GM21717 (cell line): ENCODE results near the gene KRT83.

ENCODE experiments used
- ATAC-seq: cut with Tn5 transposase; IDR thresholded peaks from one replicate; pipeline ENCODE4 v1.9.1; 2021; ENCODE audit warnings: mild to moderate bottlenecking, moderate library complexity; ENCODE audit not compliant: unreplicated experiment

The KRT83 gene

DNA sequence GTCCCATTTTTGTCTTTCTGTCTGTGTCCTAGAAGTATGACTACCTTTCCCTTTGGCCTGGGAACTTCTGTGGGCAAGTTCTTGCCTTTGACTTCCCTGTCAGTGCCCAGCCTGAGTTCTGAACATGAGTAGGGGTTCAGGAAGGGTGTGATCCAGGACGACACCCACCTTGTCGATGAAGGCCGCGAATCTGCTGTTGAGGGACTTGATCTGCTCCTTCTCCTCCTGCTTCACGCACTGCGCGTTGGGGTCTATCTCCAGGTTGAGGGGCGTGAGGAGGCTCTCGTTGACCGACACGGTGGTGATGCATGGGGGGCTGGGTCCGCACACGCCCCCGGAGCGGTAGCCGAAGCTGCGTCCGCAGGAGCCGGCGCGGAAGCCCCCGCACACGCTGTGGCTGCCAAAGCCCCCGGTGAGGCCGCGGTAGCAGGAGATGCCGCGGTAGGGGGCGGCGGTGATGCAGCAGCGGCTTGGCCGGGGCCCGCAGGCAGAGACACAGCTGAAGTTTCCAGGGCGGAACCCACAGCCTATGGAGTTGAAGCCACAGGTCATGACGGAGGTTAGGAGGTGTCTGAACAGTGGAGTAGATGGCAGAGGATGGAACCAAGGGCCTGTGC lies at the start of gene KRT83:
KRT83 (minus strand) TSS at position 615 of the 617 bp plus-strand sequence; CDS start at position 552, 63 bp downstream.
- no peak for ATAC-seq

DNA sequence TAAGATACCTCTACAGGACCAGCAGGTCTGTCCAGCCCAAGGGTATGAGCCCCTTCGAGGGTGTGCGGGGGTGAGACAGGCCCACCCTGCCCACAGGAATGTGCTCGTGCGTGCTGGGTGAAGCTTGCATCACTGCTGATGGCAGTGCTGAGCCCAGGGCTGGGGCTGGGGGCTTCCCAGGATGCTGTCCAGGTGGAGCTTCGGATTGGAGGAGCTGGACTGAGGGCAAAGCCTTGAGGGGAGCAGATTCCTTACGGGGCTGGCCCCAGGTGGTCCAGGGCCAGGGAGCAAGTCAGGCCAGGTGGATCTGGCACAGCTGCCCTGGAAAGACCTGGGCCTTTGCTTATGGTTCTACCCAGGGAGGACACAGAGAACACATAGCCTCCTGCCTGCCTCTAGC lies 48.6 kb upstream of the KRT83 start:
- ATAC-seq, result no peak

GRCh38 chr12:52369211-52369610 lies 48.0 kb upstream of the KRT83 start:
- ATAC-seq, result no peak

GRCh38 chr12:52368508-52368907 lies 47.3 kb upstream of the KRT83 start:
- ATAC-seq, result no peak

DNA sequence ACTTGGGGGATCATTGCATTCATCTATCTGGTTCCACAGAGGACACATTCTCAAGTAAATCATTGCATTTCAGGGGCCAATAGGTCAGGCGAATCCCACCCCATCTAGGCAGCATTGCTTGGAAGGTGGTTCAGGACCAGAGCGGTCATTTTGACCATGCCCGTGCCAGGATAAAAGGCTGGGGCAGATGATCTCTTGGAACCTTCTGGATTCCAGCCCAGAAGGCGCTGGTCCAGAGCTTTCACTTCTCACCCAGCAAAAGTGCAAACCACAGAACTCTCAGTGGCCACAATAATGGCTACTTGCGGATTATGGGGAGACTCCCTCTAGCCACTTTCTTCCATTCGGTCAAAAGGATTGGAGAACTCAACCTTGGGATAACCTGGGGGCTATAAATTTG lies 46.7 kb upstream of the KRT83 start:
- no peak for ATAC-seq

- no peak for ATAC-seq
These were observed 45.7 kb upstream of the KRT83 start, which contains the start of gene KRT85 for GRCh38 chr12:52366738-52367485. TSS of gene KRT85 (minus strand) at chr12:52367481. CDS start at chr12:52367405, 76 bp downstream.

DNA sequence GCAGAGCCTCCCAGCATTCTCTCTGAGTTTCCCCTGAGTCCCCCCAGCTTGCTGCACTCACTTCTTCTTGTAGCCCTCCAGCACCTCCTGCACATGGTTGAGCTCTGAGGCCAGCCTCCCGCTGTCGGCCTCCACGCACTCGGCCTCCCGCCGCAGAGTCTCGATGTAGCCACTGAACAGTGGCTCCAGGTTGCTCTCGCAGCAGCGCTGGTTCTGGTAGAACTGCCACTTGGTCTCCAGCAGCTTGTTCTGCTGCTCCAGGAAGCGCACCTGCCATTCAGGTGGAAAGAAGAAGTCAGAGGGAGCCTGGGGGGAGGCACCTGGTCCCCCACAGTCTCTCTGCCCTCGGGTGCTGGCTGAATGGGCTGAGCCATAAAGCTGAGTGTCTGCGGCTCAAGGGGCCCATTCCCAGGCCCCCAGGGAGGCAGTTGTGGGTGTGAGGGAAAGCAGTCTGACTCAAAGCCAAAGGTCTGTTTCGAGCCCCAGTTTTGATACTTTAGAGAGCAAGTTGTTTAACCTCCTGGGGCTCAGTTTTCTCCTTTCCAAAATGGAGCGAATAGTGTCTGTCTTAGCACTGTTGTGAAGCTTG lies 43.8 kb upstream of the KRT83 start:
- no peak for ATAC-seq

DNA sequence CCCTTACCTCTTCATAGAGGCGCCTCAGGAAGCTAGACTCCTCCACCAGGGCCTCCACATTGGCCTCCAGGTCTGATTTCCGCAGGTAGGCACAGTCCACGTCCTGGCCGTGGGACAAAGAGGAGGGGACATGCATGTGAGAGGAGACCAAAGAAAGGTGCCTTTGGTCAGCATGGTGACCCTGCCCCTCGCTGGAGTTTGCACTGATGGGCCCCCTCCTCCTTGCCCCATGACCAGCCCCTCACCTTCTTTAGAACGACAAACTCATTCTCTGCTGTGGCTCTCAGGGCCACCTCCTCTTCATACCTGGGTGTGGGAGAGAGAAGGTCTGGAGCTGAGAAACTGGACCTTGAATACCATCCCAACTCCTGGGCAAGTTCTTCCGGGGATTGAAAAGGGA lies 42.9 kb upstream of the KRT83 start:
- no peak for ATAC-seq

GRCh38 chr12:52363111-52363679 lies 42.0 kb upstream of the KRT83 start:
- no peak for ATAC-seq

- ATAC-seq, result no peak
These were observed 41.0 kb upstream of the KRT83 start for GRCh38 chr12:52362118-52362726.

DNA sequence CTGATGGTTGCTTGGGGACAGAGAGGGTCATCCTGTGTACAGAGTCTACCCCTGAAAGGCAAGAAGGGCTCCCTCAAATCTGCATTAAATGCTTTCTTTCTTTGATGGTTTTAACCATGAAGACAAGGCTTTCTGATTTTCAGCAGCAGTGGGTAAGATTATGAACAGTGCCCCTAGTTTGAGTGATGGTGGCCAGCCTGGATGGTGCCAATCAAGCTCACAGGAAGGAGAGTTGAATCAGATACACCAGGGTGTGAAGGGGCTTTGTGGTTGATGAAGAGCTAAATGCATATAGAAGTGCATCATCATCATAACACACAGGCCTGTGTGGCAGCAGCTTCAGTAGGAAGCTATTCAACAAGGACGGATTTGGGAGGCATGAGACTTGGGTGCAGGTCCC lies 40.4 kb upstream of the KRT83 start:
- no peak for ATAC-seq

- ATAC-seq, result no peak
These were observed 39.6 kb upstream of the KRT83 start for GRCh38 chr12:52360663-52361271.

GRCh38 chr12:52360106-52360662 lies 39.0 kb upstream of the KRT83 start:
- no peak for ATAC-seq

DNA sequence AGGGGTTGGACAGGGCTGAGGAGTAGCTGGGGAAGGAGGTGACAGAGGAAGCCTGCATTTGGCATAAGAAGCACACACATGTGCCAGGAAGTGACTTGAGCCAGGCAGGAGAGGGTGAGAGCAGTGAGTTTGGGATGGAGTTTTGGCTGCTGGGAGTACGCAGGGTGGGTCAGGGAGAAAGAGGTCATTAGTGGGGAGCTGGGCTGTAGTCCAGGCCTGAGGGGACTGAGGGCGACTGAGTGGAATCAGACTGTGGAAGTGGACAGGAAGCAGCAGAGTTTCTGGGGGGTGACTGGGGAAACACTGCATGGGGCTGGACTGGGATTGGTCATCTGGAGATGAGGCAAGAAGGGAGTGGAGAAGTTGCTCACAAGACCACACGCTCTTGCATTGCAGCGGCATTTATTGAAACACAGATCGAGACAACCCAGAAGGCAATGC lies 38.4 kb upstream of the KRT83 start:
- ATAC-seq, result no peak

- ATAC-seq, result peak; percentile 82
These were observed 37.6 kb upstream of the KRT83 start for GRCh38 chr12:52358575-52359350.

DNA sequence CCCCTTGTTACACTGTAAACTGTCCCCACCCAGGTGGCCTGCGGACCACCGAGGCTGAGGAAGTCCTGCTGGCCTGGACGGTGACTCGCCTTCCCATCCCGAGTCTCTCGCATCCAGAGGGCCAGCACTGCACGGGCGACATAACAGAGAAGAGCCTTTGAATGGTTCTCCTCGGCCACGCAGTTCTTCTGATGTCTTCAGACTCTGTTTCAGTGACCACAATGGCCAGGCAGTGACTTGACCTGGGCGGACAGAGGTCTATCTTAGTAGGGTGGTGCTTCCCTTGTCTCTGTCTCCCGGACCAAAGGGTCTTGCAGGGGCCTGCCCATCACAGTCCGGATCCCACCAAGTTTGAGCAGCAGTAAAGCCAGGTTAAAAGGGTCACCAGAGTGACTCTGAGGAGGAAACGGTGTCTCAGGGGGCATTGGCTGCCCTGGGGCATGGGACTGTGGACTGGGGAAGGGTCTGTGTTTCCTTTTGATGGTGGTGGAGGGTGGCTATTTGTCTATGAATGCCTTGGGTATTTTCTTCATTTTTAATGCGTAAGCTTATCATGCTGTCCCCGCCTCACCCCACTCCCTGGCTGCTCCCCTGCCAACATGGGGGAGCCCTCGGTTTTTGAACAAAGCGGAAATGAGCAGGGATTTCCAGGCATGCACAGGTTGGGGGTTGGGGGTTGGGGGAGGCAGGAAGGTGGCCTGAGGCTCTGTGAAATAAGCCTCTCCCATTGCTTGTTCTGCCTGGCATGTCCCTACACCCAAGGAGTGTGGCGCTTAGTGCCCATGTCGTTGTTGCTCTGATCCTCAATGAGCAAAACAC lies 35.8 kb upstream of the KRT83 start:
- no peak for ATAC-seq

DNA sequence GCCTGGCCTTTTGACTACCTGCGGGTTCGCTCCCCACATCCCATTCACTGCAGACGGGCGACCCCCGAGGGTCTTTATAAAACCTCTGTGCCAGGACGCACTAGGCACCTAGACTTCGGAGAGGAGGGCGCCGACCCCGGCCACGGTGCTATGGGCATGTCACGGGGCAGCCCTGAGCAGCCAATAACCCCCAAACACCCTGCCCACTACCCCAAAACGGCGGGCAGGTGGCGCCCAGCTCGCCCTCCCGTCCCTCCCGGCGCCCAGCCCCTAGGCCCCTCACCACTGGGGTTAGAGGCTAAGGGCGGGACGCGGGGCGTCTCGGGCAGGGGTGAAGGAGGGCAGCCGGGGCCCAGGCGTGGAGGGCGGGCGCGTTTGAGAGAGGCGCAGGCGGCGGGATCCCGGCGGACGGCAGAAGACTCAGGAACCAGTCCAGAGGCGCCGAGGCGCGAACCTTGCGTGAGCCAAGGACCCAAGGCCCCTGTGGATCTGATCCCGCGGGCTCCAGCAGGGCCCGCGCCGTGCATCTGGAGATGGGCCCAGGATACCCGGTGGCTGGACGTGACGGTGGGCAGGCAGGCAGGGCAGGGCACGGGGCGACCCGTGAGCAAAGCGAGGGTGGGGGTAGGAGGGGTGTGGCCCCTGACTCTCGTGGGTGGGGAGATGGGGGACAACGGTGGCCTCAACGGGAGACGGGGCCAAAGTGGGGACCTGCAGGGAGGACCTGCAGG lies 35.0 kb upstream of the KRT83 start:
- ATAC-seq, result no peak

DNA sequence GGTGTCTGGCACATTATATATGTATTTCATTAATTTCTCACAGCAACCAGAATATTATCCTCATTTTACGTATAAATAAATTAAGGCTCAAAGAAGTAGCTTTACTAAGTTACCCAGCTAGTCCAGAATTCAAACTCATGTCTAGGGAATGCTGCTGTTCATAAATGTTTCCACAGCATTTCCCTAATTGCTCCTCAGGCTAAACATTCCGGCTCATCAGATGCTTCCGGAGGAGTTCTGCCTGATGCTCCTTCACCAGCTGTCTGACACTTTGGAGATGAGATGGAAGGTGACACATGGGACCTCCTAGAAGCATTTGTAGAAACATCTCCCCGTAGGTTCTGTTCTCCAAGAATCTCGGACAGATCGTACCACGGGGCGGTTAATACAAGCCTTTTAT lies 34.0 kb upstream of the KRT83 start:
- ATAC-seq, result no peak
